ENCODE results near the gene JAZF1. TPM values are rescaled to one million over a fixed set of nuclear protein-coding genes. Genes with fewer than 3 reads are reported as not detected.

The JAZF1 gene
- total RNA-seq, 1 experiment from 2014 or later: 14.2 TPM

GRCh38 chr7:28219793-28220192, 39.2 kb upstream of the JAZF1 start:
- Mint-ChIP-seq H3K27ac (ENCODE audit: low read depth, unreplicated experiment) (no peak overlapping the region), H3K9me3 (ENCODE audit: unreplicated experiment) (no peaks in the 10 kb centered on the region), H3K4me3 (ENCODE audit: unreplicated experiment) (no peak overlapping the region), H3K4me1 (ENCODE audit: insufficient read depth, unreplicated experiment) (no peaks in the 10 kb centered on the region), H3K36me3 (ENCODE audit: insufficient read depth, unreplicated experiment) (no peaks in the 10 kb centered on the region), H3K27me3 (ENCODE audit: insufficient read depth, unreplicated experiment) (no peaks in the 10 kb centered on the region)
- no peak for TF ChIP-seq CTCF (IDR thresholded peaks at IDR 0.05; ENCODE audit: unreplicated experiment)
- BruUV-seq (replicated peaks): no TSS peak
- CTCF ChIA-PET: interaction anchor here (0.6 kb wide), 1 partner anchor 129 kb away, joined by 3 read pairs; no protein-coding TSS in a partner anchor
- POLR2A ChIA-PET: interaction anchor here (0.6 kb wide), 2 partner anchors 18 to 353 kb away, joined by 3 read pairs; no protein-coding TSS in a partner anchor
- DNase-seq (ENCODE audit: unreplicated experiment): no peak
- intact Hi-C loops (cut with micrococcal nuclease): no loop called here

GRCh38 chr7:28217143-28217542, 36.5 kb upstream of the JAZF1 start:
- no peaks in the 10 kb centered on the region for H3K4me1 Mint-ChIP-seq (ENCODE audit: insufficient read depth, unreplicated experiment)
- no peaks in the 10 kb centered on the region for H3K36me3 Mint-ChIP-seq (ENCODE audit: insufficient read depth, unreplicated experiment)
- H3K9me3 Mint-ChIP-seq (ENCODE audit: unreplicated experiment): no peaks in the 10 kb centered on the region
- intact Hi-C loops (cut with micrococcal nuclease): no loop called here
- ChIA-PET CTCF (no interaction called here), POLR2A (no interaction called here)
- DNase-seq (ENCODE audit: unreplicated experiment): no peak
- TF ChIP-seq CTCF (IDR thresholded peaks at IDR 0.05; ENCODE audit: unreplicated experiment): no peak
- BruUV-seq (replicated peaks): no TSS peak
- H3K27me3 Mint-ChIP-seq (ENCODE audit: insufficient read depth, unreplicated experiment): no peaks in the 10 kb centered on the region
- H3K27ac Mint-ChIP-seq (ENCODE audit: low read depth, unreplicated experiment): no peak overlapping the region
- H3K4me3 Mint-ChIP-seq (ENCODE audit: unreplicated experiment): no peak overlapping the region

DNA sequence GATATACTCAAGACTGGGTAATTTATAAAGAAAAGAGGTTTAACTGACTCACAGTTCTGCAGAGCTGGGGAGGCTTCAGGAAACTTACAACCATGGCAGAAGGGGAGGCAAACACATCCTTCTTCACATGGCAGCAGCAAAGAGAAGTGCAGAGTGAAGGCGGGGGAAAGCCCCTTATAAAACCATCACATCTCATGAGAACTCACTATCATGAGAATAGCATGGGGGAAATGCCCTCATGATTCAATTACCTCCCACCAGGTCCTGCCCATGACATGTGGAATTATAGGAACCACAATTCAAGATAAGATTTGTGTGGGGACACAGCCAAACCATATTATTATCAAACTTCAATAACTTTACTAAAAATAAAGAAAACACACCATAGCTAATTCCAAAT, 30.4 kb upstream of the JAZF1 start:
- ChIA-PET CTCF (no interaction called here), POLR2A (interaction anchor here (0.7 kb wide), 1 partner anchor 1931 kb away, joined by 3 read pairs; no protein-coding TSS in a partner anchor)
- intact Hi-C loops (cut with micrococcal nuclease): no loop called here
- no peaks in the 10 kb centered on the region for H3K36me3 Mint-ChIP-seq (ENCODE audit: insufficient read depth, unreplicated experiment)
- no peak for TF ChIP-seq CTCF (IDR thresholded peaks at IDR 0.05; ENCODE audit: unreplicated experiment)
- DNase-seq (ENCODE audit: unreplicated experiment): no peak
- H3K4me1 Mint-ChIP-seq (ENCODE audit: insufficient read depth, unreplicated experiment): peaks cover 5% of the 10 kb centered on the region
- no peak overlapping the region for H3K4me3 Mint-ChIP-seq (ENCODE audit: unreplicated experiment)
- no TSS peak for BruUV-seq (replicated peaks)
- H3K9me3 Mint-ChIP-seq (ENCODE audit: unreplicated experiment): peaks cover 8% of the 10 kb centered on the region
- H3K27ac Mint-ChIP-seq (ENCODE audit: low read depth, unreplicated experiment): no peak overlapping the region
- no peaks in the 10 kb centered on the region for H3K27me3 Mint-ChIP-seq (ENCODE audit: insufficient read depth, unreplicated experiment)

DNA sequence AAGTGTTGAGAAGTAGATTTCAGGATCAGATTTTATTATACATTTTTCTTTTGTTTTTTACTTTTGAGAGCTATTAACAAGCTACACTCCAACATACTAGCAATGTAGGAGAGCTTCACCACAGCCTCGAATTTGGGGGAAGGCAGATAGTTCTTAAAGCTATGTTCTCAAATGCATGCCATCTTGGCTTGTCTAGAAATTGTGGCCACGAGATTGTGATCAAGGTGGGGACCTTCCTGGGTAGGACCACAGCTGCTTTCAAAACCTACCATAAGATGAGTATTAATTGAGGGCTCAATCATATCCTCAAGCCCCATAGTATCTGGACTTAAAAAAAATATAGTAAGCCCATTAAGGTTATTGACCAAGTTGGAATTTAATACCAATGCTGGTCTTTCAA, 27.9 kb upstream of the JAZF1 start:
- CTCF ChIA-PET: interaction anchor here (0.7 to 1.2 kb wide), 2 partner anchors 8 to 10 kb away, joined by 3 to 4 read pairs; no protein-coding TSS in a partner anchor

More for the DNA sequence above, 27.9 kb upstream of the JAZF1 start:
- DNase-seq (ENCODE audit: unreplicated experiment): no peak
- no peaks in the 10 kb centered on the region for H3K27me3 Mint-ChIP-seq (ENCODE audit: insufficient read depth, unreplicated experiment)
- intact Hi-C loops (cut with micrococcal nuclease): no loop called here
- peaks cover 5% of the 10 kb centered on the region for H3K4me1 Mint-ChIP-seq (ENCODE audit: insufficient read depth, unreplicated experiment)
- TF ChIP-seq CTCF (IDR thresholded peaks at IDR 0.05; ENCODE audit: unreplicated experiment): no peak
- H3K4me3 Mint-ChIP-seq (ENCODE audit: unreplicated experiment): no peak overlapping the region
- POLR2A ChIA-PET: interaction anchor here (0.6 to 1.4 kb wide), 2 partner anchors 15 to 30 kb away, joined by 3 read pairs; no protein-coding TSS in a partner anchor
- H3K9me3 Mint-ChIP-seq (ENCODE audit: unreplicated experiment): peaks cover 8% of the 10 kb centered on the region
- no TSS peak for BruUV-seq (replicated peaks)
- H3K27ac Mint-ChIP-seq (ENCODE audit: low read depth, unreplicated experiment): no peak overlapping the region
- H3K36me3 Mint-ChIP-seq (ENCODE audit: insufficient read depth, unreplicated experiment): no peaks in the 10 kb centered on the region

Data from MCF 10A (cell line).